Breast epithelium (tissue), 4 donors: ENCODE data around the gene ANKRD45. TPM values are rescaled to one million over a fixed set of nuclear protein-coding genes. Genes with fewer than 3 reads are reported as not detected.

ENCODE experiments used
- DNase-seq, 2 donors: peaks; one replicate each; pipeline ENCODE4 v3.0.0-alpha.2; 2019; ENCODE audit warnings: low spot score in 2 of 2
- H3K27ac ChIP-seq, 2 donors: fragments of 200-600 bp; sonication (generic) in 1 of 2; one replicate each; pipeline ENCODE4 v1.5.1; 2016 to 2019; ENCODE audit warnings: mild to moderate bottlenecking in 1 of 2
- H3K27me3 ChIP-seq, 2 donors: fragments of 200-600 bp; sonication (generic) in 1 of 2; one replicate each; pipeline versions ENCODE4 v1.5.1 to v1.6.0; 2017 to 2019; ENCODE audit warnings: control low read depth in 1 of 2, mild to moderate bottlenecking in 1 of 2
- H3K36me3 ChIP-seq: fragments of 200-600 bp; one replicate; pipeline ENCODE4 v1.5.1; 2019
- H3K4me1 ChIP-seq, 2 donors: fragments of 200-600 bp; sonication (generic); one replicate each; pipeline ENCODE4 v1.5.1; 2016 to 2019; ENCODE audit warnings: control low read depth in 1 of 2
- H3K4me3 ChIP-seq, 3 donors: fragments of 200-600 bp; sonication (generic); 1 replicate in 2 of 3; 2 replicates in 1 of 3; pipeline ENCODE4 v1.5.1; 2016 to 2019; ENCODE audit warnings: mild to moderate bottlenecking in 3 of 3, moderate library complexity in 2 of 3
- H3K9me3 ChIP-seq, 2 donors: fragments of 200-600 bp; sonication (generic) in 1 of 2; one replicate each; pipeline ENCODE4 v1.5.1; 2016 to 2019; ENCODE audit warnings: control low read depth in 1 of 2
- POLR2A ChIP-seq: fragments of 450-650 bp; IDR thresholded peaks from one replicate; pipeline ENCODE4 v1.6.1; 2016; ENCODE audit warnings: antibody characterized with exemption, mild to moderate bottlenecking, moderate library complexity
- POLR2AphosphoS5 ChIP-seq, 3 donors: sonication (generic); formaldehyde crosslinking; IDR thresholded peaks; one replicate each; pipeline ENCODE4 v1.6.1; 2017; ENCODE audit warnings: antibody characterized with exemption in 3 of 3
- intact Hi-C: fragments of 100-400 bp; cut with DNase I; formaldehyde crosslinking; loops from one replicate; pipeline ENCODE4 v1.15.1; 2023; ENCODE audit warnings: low total_unique reads
- total RNA-seq, 3 donors: library from RNA; depleted of rRNA; stranded (reverse); fragments of >200 nt; gene quantifications; one replicate each; pipeline ENCODE4 v1.1.0, GENCODE V29; 2016
- TF ChIP-seq, protein P1 (sequence below), 3 donors: fragments of 450-650 bp; IDR thresholded peaks; one replicate each; pipeline ENCODE4 v1.5.1; 2016 to 2017; ENCODE audit warnings: antibody characterized with exemption in 3 of 3, mild to moderate bottlenecking in 3 of 3, moderate library complexity in 3 of 3

Gene ANKRD45
- total RNA-seq, 3 donors from 2014 or later: 0.29 to 0.33 TPM; not detected in 1

DNA sequence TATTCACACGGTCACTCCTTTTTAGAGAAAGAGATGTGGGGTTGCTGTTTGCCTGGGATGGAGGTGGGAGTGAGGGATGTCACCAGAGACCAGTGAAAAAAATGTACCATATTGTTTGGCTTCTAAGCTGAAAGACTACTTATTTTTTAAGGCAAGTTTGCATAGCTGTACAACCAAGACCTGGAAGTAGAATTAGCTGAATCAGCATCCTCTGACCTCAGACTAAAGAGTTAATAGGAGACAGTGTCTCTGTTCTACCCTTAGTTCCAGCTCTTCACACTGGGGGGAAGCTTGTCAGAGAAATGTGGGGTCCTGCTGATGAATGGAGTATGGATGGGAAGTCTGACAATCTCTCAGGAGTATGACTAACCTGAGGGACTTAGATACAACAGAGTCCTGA lies 108.4 kb downstream of the ANKRD45 start:
- Histone ChIP-seq H3K4me1 (no peaks in the 10 kb centered on the region), H3K4me3 (no peak overlapping the region), H3K36me3 (no peaks in the 10 kb centered on the region), H3K27me3 (no peaks in the 10 kb centered on the region), H3K27ac (no peak overlapping the region), H3K9me3 (no peaks in the 10 kb centered on the region)
- intact Hi-C loops: no loop called here
- DNase-seq: no peak
- TF ChIP-seq POLR2A (no peak), POLR2AphosphoS5 (IDR thresholded peaks at IDR 0.05) (no peak)
- TF ChIP-seq, protein P1, sequence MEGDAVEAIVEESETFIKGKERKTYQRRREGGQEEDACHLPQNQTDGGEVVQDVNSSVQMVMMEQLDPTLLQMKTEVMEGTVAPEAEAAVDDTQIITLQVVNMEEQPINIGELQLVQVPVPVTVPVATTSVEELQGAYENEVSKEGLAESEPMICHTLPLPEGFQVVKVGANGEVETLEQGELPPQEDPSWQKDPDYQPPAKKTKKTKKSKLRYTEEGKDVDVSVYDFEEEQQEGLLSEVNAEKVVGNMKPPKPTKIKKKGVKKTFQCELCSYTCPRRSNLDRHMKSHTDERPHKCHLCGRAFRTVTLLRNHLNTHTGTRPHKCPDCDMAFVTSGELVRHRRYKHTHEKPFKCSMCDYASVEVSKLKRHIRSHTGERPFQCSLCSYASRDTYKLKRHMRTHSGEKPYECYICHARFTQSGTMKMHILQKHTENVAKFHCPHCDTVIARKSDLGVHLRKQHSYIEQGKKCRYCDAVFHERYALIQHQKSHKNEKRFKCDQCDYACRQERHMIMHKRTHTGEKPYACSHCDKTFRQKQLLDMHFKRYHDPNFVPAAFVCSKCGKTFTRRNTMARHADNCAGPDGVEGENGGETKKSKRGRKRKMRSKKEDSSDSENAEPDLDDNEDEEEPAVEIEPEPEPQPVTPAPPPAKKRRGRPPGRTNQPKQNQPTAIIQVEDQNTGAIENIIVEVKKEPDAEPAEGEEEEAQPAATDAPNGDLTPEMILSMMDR (IDR thresholded peaks at IDR 0.05): no peak

DNA sequence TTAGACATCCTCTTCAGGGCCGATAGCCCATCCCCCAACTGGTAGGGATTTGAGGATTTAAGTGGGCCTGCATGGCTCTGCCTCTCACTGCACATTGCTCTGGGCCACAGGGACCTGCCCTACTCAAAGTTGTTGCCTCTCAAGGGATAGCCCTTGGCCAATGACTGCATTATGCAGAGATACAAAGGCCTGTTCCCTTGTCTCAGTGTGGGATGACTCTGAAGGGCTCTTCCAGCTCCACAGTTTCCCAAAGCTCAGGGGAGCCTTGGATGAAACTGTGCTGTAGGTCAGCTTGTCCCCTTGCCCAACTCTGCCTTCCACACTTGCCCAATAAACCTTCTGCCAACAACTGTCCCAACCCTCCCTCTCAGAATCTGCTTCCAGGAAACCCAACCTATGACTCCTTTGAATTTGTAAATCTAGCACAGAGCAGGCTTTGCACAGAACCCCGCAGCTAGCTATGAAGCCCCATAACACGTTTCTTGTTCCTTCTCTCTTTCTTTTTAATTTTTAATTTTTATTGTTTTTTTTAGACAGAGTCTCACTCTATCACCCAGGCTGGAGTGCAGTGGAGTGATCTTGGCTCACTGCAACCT lies 109.3 kb downstream of the ANKRD45 start:
- no peaks in the 10 kb centered on the region for H3K9me3 ChIP-seq
- intact Hi-C loops: no loop called here

More for the DNA sequence above, 109.3 kb downstream of the ANKRD45 start:
- Histone ChIP-seq H3K27me3 (no peaks in the 10 kb centered on the region), H3K4me1 (no peaks in the 10 kb centered on the region), H3K36me3 (no peaks in the 10 kb centered on the region), H3K27ac (no peak overlapping the region), H3K4me3 (no peak overlapping the region)
- DNase-seq: no peak
- TF ChIP-seq, protein P1 (IDR thresholded peaks at IDR 0.05): no peak
- TF ChIP-seq POLR2AphosphoS5 (IDR thresholded peaks at IDR 0.05) (no peak), POLR2A (no peak)

Other genes starting within 250 kb of the ANKRD45 start
- gene PRDX6, start 192.5 kb downstream of the ANKRD45 start, total RNA-seq: 100 to 1,000 TPM; 250 to 691 (median 267) TPM
- not detected for gene SLC9C2, start 66.8 kb downstream of the ANKRD45 start, total RNA-seq
- not detected for gene TEX50, start 34.5 kb downstream of the ANKRD45 start, total RNA-seq
- gene KLHL20, start 45.1 kb upstream of the ANKRD45 start, total RNA-seq: 10 to 100 TPM; 29.8 to 45.0 (median 41.4) TPM
- gene DARS2, start 154.8 kb upstream of the ANKRD45 start, total RNA-seq: 10 to 100 TPM in 2 of 3 donors, 1 to 10 TPM in 1; 9.4 to 15.8 (median 14.1) TPM
- gene CENPL, start 155.0 kb upstream of the ANKRD45 start, total RNA-seq: 1 to 10 TPM; 4.5 to 6.0 (median 4.6) TPM
- gene GAS5, start 198.1 kb upstream of the ANKRD45 start, total RNA-seq: 100 to 1,000 TPM; 320 to 763 (median 754) TPM
- 10 to 100 TPM; 10.2 to 15.7 (median 15.4) TPM for gene ZBTB37, start 198.5 kb upstream of the ANKRD45 start, total RNA-seq
- gene SERPINC1, start 247.5 kb upstream of the ANKRD45 start, total RNA-seq: under 1 TPM in 1 of 3 donors, not detected in 2; 0.32 TPM